Stimulated activated CD8-positive, alpha-beta memory T cell treated with anti-CD3 and anti-CD28 coated beads, Interleukin-12 subunit alpha, Interleukin-12 subunit beta, amount 100 ng/mL, for 1 hour (primary cell): ENCODE measurements around the gene SPI1.
A peak's percentile ranks its signal among the peaks of the same experiment; 100 is the strongest.

ENCODE experiments used
- DNase-seq: peaks from one replicate; pipeline ENCODE4 v3.0.0-alpha.2; 2020; ENCODE audit warnings: low read depth

Gene SPI1

GRCh38 chr11:47378010-47378835, at the start of gene SPI1:
Gene SPI1, minus strand, starts transcription at chr11:47378547. Its CDS starts 194 bp downstream, at chr11:47378353.
- no peak for DNase-seq

- peak; percentile 97 for DNase-seq
Observed at GRCh38 chr11:47426062-47426956, 48.0 kb upstream of the SPI1 start, which contains the start of gene PSMC3. Gene PSMC3, minus strand, starts transcription at chr11:47426439. Its CDS starts 160 bp downstream, at chr11:47426279.

GRCh38 chr11:47425611-47426010, 47.3 kb upstream of the SPI1 start:
- DNase-seq, result no peak

GRCh38 chr11:47418454-47419259, 40.3 kb upstream of the SPI1 start:
- no peak for DNase-seq

GRCh38 chr11:47417712-47418111, 39.4 kb upstream of the SPI1 start:
- no peak for DNase-seq

GRCh38 chr11:47415949-47416472, 37.7 kb upstream of the SPI1 start:
- DNase-seq, result no peak

- DNase-seq, result no peak
Observed at GRCh38 chr11:47415091-47415854, 36.9 kb upstream of the SPI1 start.

GRCh38 chr11:47414685-47415070, 36.3 kb upstream of the SPI1 start:
- no peak for DNase-seq

- DNase-seq, result no peak
Observed at GRCh38 chr11:47413908-47414684, 35.7 kb upstream of the SPI1 start.

- DNase-seq, result no peak
Observed at GRCh38 chr11:47413351-47413750, 35.0 kb upstream of the SPI1 start.

- peak; percentile 32 for DNase-seq
Observed at GRCh38 chr11:47411884-47412746, 33.8 kb upstream of the SPI1 start.

GRCh38 chr11:47410370-47411264, 32.3 kb upstream of the SPI1 start:
- no peak for DNase-seq

GRCh38 chr11:47409440-47410369, 31.4 kb upstream of the SPI1 start:
- DNase-seq, result no peak

GRCh38 chr11:47408598-47409439, 30.5 kb upstream of the SPI1 start:
- no peak for DNase-seq

- peak; percentile 84 for DNase-seq
Observed at GRCh38 chr11:47407746-47408590, 29.6 kb upstream of the SPI1 start, which contains the start of gene SLC39A13. Gene SLC39A13, plus strand, starts transcription at chr11:47408590. Its CDS starts 1,505 bp downstream, at chr11:47410095.
